GM23248 (cell line): ENCODE data around the gene LYZL6. TPM values are rescaled to one million over a fixed set of nuclear protein-coding genes. Genes with fewer than 3 reads are reported as not detected.

Source experiments
- DNase-seq: peaks from one replicate; pipeline ENCODE4 v3.0.0-alpha.2; 2015
- H2AFZ ChIP-seq: fragments of 200-600 bp; sonication (generic); 2 replicates; pipeline ENCODE4 v1.6.1; 2016; ENCODE audit warnings: antibody characterized with exemption
- H3F3A ChIP-seq: fragments of 200-600 bp; sonication (generic); 2 replicates; pipeline ENCODE4 v1.6.1; 2016; ENCODE audit warnings: mild to moderate bottlenecking, antibody characterized with exemption, mixed run types; ENCODE audit not compliant: insufficient read depth
- H3K27ac ChIP-seq: fragments of 200-600 bp; sonication (generic); 2 replicates; pipeline ENCODE4 v1.5.1; 2016; ENCODE audit warnings: mild to moderate bottlenecking
- H3K27me3 ChIP-seq: fragments of 200-600 bp; sonication (generic); replicated peaks from 2 replicates; pipeline ENCODE4 v1.6.1; 2016; ENCODE audit warnings: mild to moderate bottlenecking; ENCODE audit not compliant: insufficient read depth
- H3K36me3 ChIP-seq: fragments of 200-600 bp; sonication (generic); 2 replicates; pipeline ENCODE4 v1.6.1; 2016; ENCODE audit warnings: low read depth, mild to moderate bottlenecking
- H3K4me1 ChIP-seq: fragments of 200-600 bp; sonication (generic); 2 replicates; pipeline ENCODE4 v1.6.1; 2016; ENCODE audit warnings: mild to moderate bottlenecking; ENCODE audit not compliant: insufficient read depth
- H3K4me2 ChIP-seq: fragments of 200-600 bp; sonication (generic); one replicate; pipeline ENCODE4 v1.6.1; 2016; ENCODE audit warnings: mild to moderate bottlenecking; ENCODE audit not compliant: unreplicated experiment
- H3K4me3 ChIP-seq: fragments of 200-600 bp; sonication (generic); 2 replicates; pipeline ENCODE4 v1.5.1; 2016; ENCODE audit warnings: mild to moderate bottlenecking
- H3K79me2 ChIP-seq: fragments of 200-600 bp; sonication (generic); 2 replicates; pipeline ENCODE4 v1.6.1; 2016; ENCODE audit warnings: mild to moderate bottlenecking; ENCODE audit not compliant: insufficient read depth
- H3K9ac ChIP-seq: fragments of 200-600 bp; sonication (generic); 2 replicates; pipeline ENCODE4 v1.6.1; 2016; ENCODE audit warnings: mild to moderate bottlenecking
- H3K9me2 ChIP-seq: fragments of 200-600 bp; sonication (generic); 2 replicates; pipeline ENCODE4 v1.6.1; 2016; ENCODE audit warnings: mixed run types, mild to moderate bottlenecking, moderate library complexity; ENCODE audit not compliant: insufficient read depth
- H3K9me3 ChIP-seq: fragments of 200-600 bp; sonication (generic); one replicate; pipeline ENCODE4 v1.6.1; 2017; ENCODE audit warnings: low read depth
- H4K20me1 ChIP-seq: fragments of 200-600 bp; sonication (generic); 2 replicates; pipeline ENCODE4 v1.6.0; 2016; ENCODE audit not compliant: insufficient read depth
- EZH2 ChIP-seq: fragments of 200-600 bp; sonication (generic); IDR thresholded peaks from 2 replicates; pipeline ENCODE4 v1.6.1; 2018; ENCODE audit warnings: antibody characterized with exemption, mild to moderate bottlenecking; ENCODE audit not compliant: insufficient read depth, poor library complexity, severe bottlenecking
- EZH2phosphoT487 ChIP-seq: fragments of 200-600 bp; sonication (generic); IDR thresholded peaks from 2 replicates; pipeline ENCODE4 v1.6.1; 2018; ENCODE audit warnings: antibody characterized with exemption, moderate library complexity, mild to moderate bottlenecking, low read depth; ENCODE audit not compliant: insufficient read depth
- WGBS, 2 experiments: methylation state at CpG; one replicate each; pipeline ENCODE4 v1.1.6; 2015 to 2017; ENCODE audit warnings: low lambda C conversion rate in 2 of 2, low coverage in 1 of 2; ENCODE audit errors: missing lambda C conversion rate in 2 of 2; 5-methylcytosine and 5-hydroxymethylcytosine counted together
- in situ Hi-C: fragments of 300-500 bp; cut with MboI; formaldehyde crosslinking; loops from 2 replicates; pipeline ENCODE4 v1.15.0; 2020
- polyA plus RNA-seq: library from polyadenylated mRNA; unstranded; fragments of >200 nt; fragmentation: Nextera tagmentation; extraction: Ambion mirVana; gene quantifications from 2 replicates; pipeline ENCODE4 v1.2.1, GENCODE V29; 2016
- total RNA-seq: library from RNA; depleted of rRNA; stranded (reverse); fragments of >200 nt; shearing (Covaris generic); gene quantifications from 2 replicates; pipeline ENCODE4 v1.2.3, GENCODE V29; 2014

Gene LYZL6
- total and polyA plus RNA-seq, 2 experiments from 2014 or later, result not detected

DNA sequence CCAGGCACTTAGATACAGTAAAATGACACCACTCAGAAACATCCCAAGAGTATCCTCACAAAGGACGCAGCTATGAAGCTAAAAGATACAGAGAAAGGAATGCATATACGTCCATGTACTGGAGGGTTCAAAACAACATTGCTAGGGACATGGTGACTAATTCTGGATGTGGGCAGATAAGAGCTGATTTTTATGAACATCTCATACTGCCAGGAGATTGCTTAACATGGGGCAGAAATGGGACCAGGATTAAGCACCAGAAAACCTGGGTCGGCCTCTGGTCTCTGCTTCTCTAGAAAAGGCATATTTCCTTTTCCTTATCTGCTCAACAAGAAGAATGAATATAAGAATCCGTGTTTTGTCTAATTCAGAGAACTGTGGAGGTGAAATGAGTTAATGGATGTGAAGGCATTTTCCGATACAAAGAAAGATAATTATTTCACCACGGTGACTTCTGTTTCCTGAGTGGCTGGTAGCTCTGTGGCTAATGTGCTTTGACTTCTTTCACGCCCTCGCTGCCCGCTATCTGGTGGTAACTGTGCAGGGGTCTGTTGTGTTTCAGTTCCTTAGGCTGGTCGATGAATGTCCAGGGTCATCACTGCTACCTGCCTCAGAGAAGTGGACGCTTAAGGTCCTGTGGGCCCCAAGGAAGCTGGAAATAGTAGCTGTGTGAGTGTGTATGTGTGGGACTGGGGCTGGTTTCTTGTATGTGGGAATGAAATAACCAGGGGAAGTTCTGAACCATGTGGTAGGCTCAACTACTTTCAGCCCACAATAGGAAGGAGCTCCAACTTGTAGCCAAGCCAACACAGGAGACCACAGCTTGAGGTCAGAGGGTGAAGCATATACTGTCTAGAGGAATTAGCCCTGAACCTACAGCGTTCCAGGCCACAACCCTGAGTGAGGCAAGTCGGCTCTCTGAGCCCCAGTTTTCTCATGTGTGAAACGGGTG, 47.6 kb downstream of the LYZL6 start:
- H3F3A ChIP-seq, result no peaks in the 10 kb centered on the region
- no peaks in the 10 kb centered on the region for H4K20me1 ChIP-seq
- no peaks in the 10 kb centered on the region for H3K27me3 ChIP-seq
- H3K79me2 ChIP-seq, result no peaks in the 10 kb centered on the region
- H2AFZ ChIP-seq, result no peak overlapping the region
- no peak overlapping the region for H3K27ac ChIP-seq
- H3K9ac ChIP-seq, result no peak overlapping the region
- H3K9me2 ChIP-seq, result no peaks in the 10 kb centered on the region
- WGBS, 2 experiments, result 64 to 65% methylated on average over 14 of the region's 14 CpGs
- H3K9me3 ChIP-seq, result no peaks in the 10 kb centered on the region
- TF ChIP-seq EZH2phosphoT487 (no peak), EZH2 (no peak)
- no peak overlapping the region for H3K4me3 ChIP-seq
- in situ Hi-C loops, result no loop called here
- H3K36me3 ChIP-seq, result no peaks in the 10 kb centered on the region
- peak; percentile 35 for DNase-seq
- no peak overlapping the region for H3K4me2 ChIP-seq
- no peaks in the 10 kb centered on the region; the same call in 1 of the 2 replicates for H3K4me1 ChIP-seq

DNA sequence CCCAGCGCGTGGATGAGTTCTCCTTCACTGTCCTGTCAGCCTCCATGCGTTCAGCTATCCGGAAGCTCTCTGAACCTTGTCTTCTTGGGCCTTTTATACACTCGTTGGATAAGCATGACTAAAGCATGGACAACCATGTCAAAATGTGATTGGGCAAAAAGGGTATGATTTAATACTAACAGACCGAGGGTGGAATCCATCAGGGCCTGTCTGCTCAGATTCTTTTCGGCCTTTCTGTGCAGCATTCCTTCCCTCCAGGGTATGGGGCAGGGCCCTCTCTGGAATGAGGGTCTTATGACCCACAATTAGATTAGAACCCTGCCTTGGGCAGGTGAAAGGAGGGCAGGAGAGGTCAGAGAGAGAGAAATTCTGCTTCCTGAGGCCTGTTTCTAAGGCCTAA, 49.3 kb downstream of the LYZL6 start:
- no peak for TF ChIP-seq EZH2phosphoT487
- TF ChIP-seq EZH2, result no peak
- Histone ChIP-seq H3F3A (no peaks in the 10 kb centered on the region), H3K79me2 (no peaks in the 10 kb centered on the region), H3K9me2 (no peaks in the 10 kb centered on the region), H3K4me1 (no peaks in the 10 kb centered on the region; the same call in 1 of the 2 replicates), H3K9ac (no peak overlapping the region), H2AFZ (no peak overlapping the region), H3K4me2 (no peak overlapping the region), H3K27me3 (no peaks in the 10 kb centered on the region), H3K9me3 (no peaks in the 10 kb centered on the region), H3K4me3 (no peak overlapping the region), H3K27ac (no peak overlapping the region), H3K36me3 (no peaks in the 10 kb centered on the region), H4K20me1 (no peaks in the 10 kb centered on the region)
- DNase-seq, result no peak
- in situ Hi-C loops, result no loop called here
- WGBS, 2 experiments, result 80 to 81% methylated on average over 7 of the region's 7 CpGs

DNA sequence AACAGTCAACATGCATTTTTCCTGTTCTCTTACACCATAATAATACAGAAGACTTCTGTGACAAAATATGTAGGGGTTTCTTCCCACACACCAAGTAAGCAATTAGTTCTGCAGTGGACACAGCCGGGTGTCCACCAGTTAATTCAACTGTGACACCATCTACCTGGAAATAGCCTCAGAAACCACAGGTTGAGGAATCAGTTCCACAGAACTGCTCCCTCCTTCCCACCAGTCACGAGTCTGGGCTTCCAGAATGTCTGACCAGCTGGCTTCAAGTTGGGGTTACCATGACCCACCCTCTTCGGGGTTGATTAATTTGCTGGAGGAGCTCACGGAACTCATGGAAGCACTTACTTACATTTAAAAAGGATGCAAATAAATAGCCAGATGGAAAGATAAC, 49.8 kb downstream of the LYZL6 start:
- no peaks in the 10 kb centered on the region; the same call in 1 of the 2 replicates for H3K4me1 ChIP-seq
- no peak overlapping the region for H3K27ac ChIP-seq
- no peaks in the 10 kb centered on the region for H3K36me3 ChIP-seq
- TF ChIP-seq EZH2, result no peak
- no peak for TF ChIP-seq EZH2phosphoT487
- H3F3A ChIP-seq, result no peaks in the 10 kb centered on the region
- no peaks in the 10 kb centered on the region for H3K9me3 ChIP-seq
- 63% methylated on average over 4 of the region's 4 CpGs for WGBS, 2 experiments
- H3K9ac ChIP-seq, result no peak overlapping the region
- no peak overlapping the region for H2AFZ ChIP-seq
- in situ Hi-C loops, result no loop called here
- no peak for DNase-seq
- no peak overlapping the region for H3K4me3 ChIP-seq
- no peaks in the 10 kb centered on the region for H3K9me2 ChIP-seq
- H3K4me2 ChIP-seq, result no peak overlapping the region
- no peaks in the 10 kb centered on the region for H4K20me1 ChIP-seq
- H3K79me2 ChIP-seq, result no peaks in the 10 kb centered on the region
- H3K27me3 ChIP-seq, result no peaks in the 10 kb centered on the region

DNA sequence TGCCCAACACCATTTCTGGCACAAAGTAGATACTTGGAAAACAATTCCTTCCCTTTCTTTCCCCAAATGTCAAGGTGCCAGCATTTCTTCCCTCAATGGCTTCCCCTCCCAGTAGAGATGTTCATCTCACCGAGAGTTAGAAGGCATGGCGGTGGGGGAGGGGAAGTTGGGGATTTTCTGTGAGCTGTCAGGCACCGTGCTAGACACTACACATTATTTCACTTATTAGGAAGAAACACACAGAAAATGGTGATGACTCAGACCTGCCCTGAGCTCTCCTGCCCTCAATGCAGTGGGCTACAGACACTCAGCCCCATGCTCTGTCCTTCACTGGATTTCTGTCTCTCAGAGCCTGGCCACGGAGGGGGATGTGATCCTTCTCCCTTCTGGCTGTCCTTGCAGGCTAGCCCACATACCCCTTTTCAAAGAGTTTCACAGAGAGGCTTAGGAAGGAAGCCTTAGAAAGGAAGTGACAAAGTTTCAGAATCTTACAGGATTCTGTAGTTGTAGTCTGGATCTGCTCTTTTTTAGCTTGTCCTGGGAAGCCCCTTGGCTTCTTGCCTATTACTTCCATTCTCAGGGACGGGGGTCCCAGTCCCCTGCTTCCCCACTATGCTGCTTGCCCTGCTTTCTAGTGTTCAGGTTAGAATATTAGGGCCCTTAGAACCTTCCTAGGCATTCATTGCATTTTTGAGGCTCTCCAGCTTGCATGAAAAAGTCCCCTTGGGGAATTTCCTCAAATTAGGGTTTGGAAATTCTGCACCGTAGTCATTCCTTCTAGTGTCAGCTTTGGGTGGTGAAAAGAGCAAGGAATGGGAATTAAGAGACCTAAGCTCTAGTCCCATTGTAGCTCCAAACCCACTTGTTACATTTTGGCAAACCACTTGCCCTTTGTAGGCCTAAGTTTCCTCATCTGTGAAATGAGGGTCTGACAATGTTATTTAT, 51.1 kb downstream of the LYZL6 start:
- H3K9ac ChIP-seq, result no peak overlapping the region
- no peak overlapping the region for H3K4me2 ChIP-seq
- no peak for DNase-seq
- no peak for TF ChIP-seq EZH2phosphoT487
- no peak for TF ChIP-seq EZH2
- H3K9me3 ChIP-seq, result no peaks in the 10 kb centered on the region
- H3K27me3 ChIP-seq, result no peaks in the 10 kb centered on the region
- in situ Hi-C loops, result no loop called here
- no peak overlapping the region for H2AFZ ChIP-seq
- 40 to 48% methylated on average over 6 of the region's 6 CpGs for WGBS, 2 experiments
- no peaks in the 10 kb centered on the region for H4K20me1 ChIP-seq
- H3K36me3 ChIP-seq, result no peaks in the 10 kb centered on the region
- H3K27ac ChIP-seq, result no peak overlapping the region
- no peaks in the 10 kb centered on the region for H3F3A ChIP-seq
- no peaks in the 10 kb centered on the region; the same call in 1 of the 2 replicates for H3K4me1 ChIP-seq
- no peaks in the 10 kb centered on the region for H3K79me2 ChIP-seq
- no peaks in the 10 kb centered on the region for H3K9me2 ChIP-seq
- H3K4me3 ChIP-seq, result no peak overlapping the region
